K562 (cell line): ENCODE results near the gene FRG2C. TPM values are rescaled to one million over a fixed set of nuclear protein-coding genes. Genes with fewer than 3 reads are reported as not detected.
"Not testable (repeated sequence)": the region's sequence is repeated elsewhere in the genome, so short reads cannot be mapped to it uniquely, and the experiment has no call there.

Experiments used
- ATAC-seq: fragments of 200-7000 bp; cut with Tn5 transposase; 3 replicates; pipeline ENCODE4 v1.9.1; 2020; ENCODE audit warnings: moderate library complexity
- BruUV-seq: library from RNA; stranded (reverse); fragments of 400-500 nt; replicated peaks from 2 replicates; lab custom pipeline; 2021; lab: Mats Ljungman, UMichigan
- CTCF ChIA-PET: fragments of 300-600 bp; formaldehyde crosslinking; extraction: SDS; loops from one replicate; lab custom pipeline; 2021; ENCODE audit warnings: low intra/inter-chr PET ratio; lab: Yijun Ruan, JAX
- POLR2A ChIA-PET: fragments of 300-600, 350-650 bp; sonication (Branson Sonifier 250); formaldehyde crosslinking; extraction: SDS; loops from one replicate; lab custom pipeline; 2021; ENCODE audit warnings: antibody characterized with exemption, inconsistent platforms; lab: Yijun Ruan, JAX
- DNase-seq, 4 experiments: peaks; one replicate each; pipeline versions ENCODE4 v3.0.0 to v3.0.0-alpha.2; 2011 to 2018; ENCODE audit warnings: low spot score in 3 of 4, mixed read lengths in 3 of 4; ENCODE audit errors: extremely low read depth in 1 of 4
- FAIRE-seq: peaks from 2 replicates; lab custom pipeline; 2011; peaks lifted over from hg19 to GRCh38; lab: Jason Lieb, UNC
- H2AFZ ChIP-seq: 2 replicates; pipeline ENCODE4 v1.6.0; 2011; ENCODE audit warnings: low read depth, low read length, control low read depth, inconsistent platforms
- H3K27ac ChIP-seq: fragments of 200-600 bp; 3 replicates; pipeline ENCODE4 v1.8.0; 2011; ENCODE audit warnings: low read depth, mild to moderate bottlenecking, control low read depth, inconsistent platforms, low read length, moderate library complexity, mixed read lengths; ENCODE audit errors: extremely low read depth
- H3K27me3 ChIP-seq, 2 experiments: fragments of 300-600 bp in 1 of 2; 2 replicates in 1 of 2; 3 replicates in 1 of 2; pipeline versions ENCODE4 v1.6.0 to v1.8.0; 2011; ENCODE audit warnings: inconsistent platforms in 2 of 2, low read length in 2 of 2, mild to moderate bottlenecking in 1 of 2, mixed read lengths in 1 of 2, moderate library complexity in 1 of 2; ENCODE audit not compliant: control insufficient read depth in 2 of 2, insufficient read depth in 2 of 2
- H3K36me3 ChIP-seq: fragments of 300-600 bp; 3 replicates; pipeline ENCODE4 v1.8.0; 2011; ENCODE audit warnings: mild to moderate bottlenecking, low read length, inconsistent platforms; ENCODE audit not compliant: control insufficient read depth, insufficient read depth
- H3K4me1 ChIP-seq, 2 experiments: fragments of 200-600 bp in 1 of 2; replicated peaks in 1 of 2; 2 replicates in 1 of 2; 3 replicates in 1 of 2; pipeline versions ENCODE4 v1.5.1 to v1.8.0; 2011; ENCODE audit warnings: inconsistent platforms in 2 of 2, low read length in 2 of 2, mild to moderate bottlenecking in 1 of 2, mixed read lengths in 1 of 2, moderate library complexity in 1 of 2; ENCODE audit not compliant: control insufficient read depth in 2 of 2, insufficient read depth in 2 of 2
- H3K4me2 ChIP-seq: 2 replicates; pipeline ENCODE4 v1.6.1; 2011; ENCODE audit warnings: low read length, control low read depth, inconsistent platforms, mixed read lengths; ENCODE audit not compliant: insufficient read depth
- H3K4me3 ChIP-seq: fragments of 200-600 bp; sonication (generic), shearing (Covaris generic); 2 replicates; pipeline ENCODE4 v1.5.1; 2016; ENCODE audit warnings: control low read depth, inconsistent platforms
- H3K79me2 ChIP-seq: fragments of 200-600 bp; 3 replicates; pipeline ENCODE4 v1.8.0; 2011; ENCODE audit warnings: low read length, inconsistent platforms; ENCODE audit not compliant: control insufficient read depth, insufficient read depth
- H3K9ac ChIP-seq, 2 experiments: 2 replicates each; pipeline versions ENCODE4 v1.6.0 to v1.6.1; 2011; ENCODE audit warnings: low read depth in 2 of 2, low read length in 2 of 2, control low read depth in 1 of 2, inconsistent platforms in 1 of 2, mild to moderate bottlenecking in 1 of 2, mixed read lengths in 1 of 2; ENCODE audit not compliant: insufficient read depth in 1 of 2
- H3K9me1 ChIP-seq: one replicate; pipeline ENCODE4 v1.6.0; 2011; ENCODE audit warnings: inconsistent platforms, mild to moderate bottlenecking, low read length, moderate library complexity; ENCODE audit not compliant: control insufficient read depth, insufficient read depth
- H3K9me3 ChIP-seq: replicated peaks from 2 replicates; pipeline ENCODE4 v1.5.1; 2011; ENCODE audit warnings: low read depth, low read length, inconsistent platforms; ENCODE audit not compliant: control insufficient read depth, insufficient read depth
- H4K20me1 ChIP-seq: replicated peaks from 2 replicates; pipeline ENCODE4 v1.6.1; 2011; ENCODE audit warnings: low read length, inconsistent platforms, mixed read lengths; ENCODE audit not compliant: control insufficient read depth, insufficient read depth
- EGR1 ChIP-seq: fragments of 450-650 bp; conservative IDR thresholded peaks from 2 replicates; pipeline ENCODE4 v1.6.1; 2017; ENCODE audit warnings: mild to moderate bottlenecking
- L3MBTL2 ChIP-seq: fragments of 450-650 bp; IDR thresholded peaks from 2 replicates; pipeline ENCODE4 v1.6.1; 2016; ENCODE audit warnings: mild to moderate bottlenecking, moderate library complexity
- NRF1 ChIP-seq, 2 experiments: fragments of 450-650 bp; IDR thresholded peaks in 1 of 2; conservative IDR thresholded peaks in 1 of 2; 2 replicates each; pipeline ENCODE4 v1.6.1; 2014; ENCODE audit warnings: mild to moderate bottlenecking in 2 of 2
- WGBS: fragments of 100-300 bp; shearing (Covaris generic); methylation state at CpG from one replicate; pipeline ENCODE4 v1.1.6; 2016; ENCODE audit warnings: low coverage, mixed read lengths; ENCODE audit not compliant: insufficient coverage; ENCODE audit errors: missing lambda C conversion rate; 5-methylcytosine and 5-hydroxymethylcytosine counted together
- in situ Hi-C: fragments of 300-500 bp; cut with MboI; formaldehyde crosslinking; loops from 4 replicates; pipeline ENCODE4 v1.15.0; 2018; ENCODE audit warnings: inconsistent platforms, mixed read lengths
- intact Hi-C: fragments of 100-400 bp; cut with micrococcal nuclease; formaldehyde crosslinking; loops from 2 replicates; pipeline ENCODE4 v1.14.2; 2022
- polyA plus RNA-seq, 8 experiments: library from polyadenylated mRNA; depleted of rRNA in 4 of 8; stranded (reverse) in 5 of 8; unstranded in 3 of 8; fragments of >200 nt; fragmentation: Nextera tagmentation in 2 of 8; fragmentation: Illumina TruSeq in 1 of 8; extraction: Ambion mirVana in 2 of 8; extraction: Trizol in 1 of 8; gene quantifications; 2 replicates each; pipeline versions ENCODE4 v1.2.1 to v1.2.3, GENCODE V29; 2011 to 2014; ENCODE audit warnings: inconsistent platforms in 1 of 8, missing spikeins in 1 of 8
- total RNA-seq, 7 experiments: library from RNA; depleted of rRNA in 6 of 7; stranded (reverse); fragments of >200 nt in 6 of 7; fragmentation: Illumina TruSeq in 2 of 7; extraction: Trizol in 2 of 7; gene quantifications; 2 replicates each; pipeline versions ENCODE4 v1.2.1 to v1.2.3, GENCODE V29; 2011 to 2021; ENCODE audit warnings: low replicate concordance in 1 of 7
- TF ChIP-seq, protein P1 (sequence below): IDR thresholded peaks from 2 replicates; pipeline ENCODE4 v1.6.1; 2011; ENCODE audit warnings: borderline replicate concordance, low read depth, mild to moderate bottlenecking, moderate library complexity, low read length; ENCODE audit not compliant: insufficient read depth, poor library complexity, severe bottlenecking
- TF ChIP-seq, protein P2 (sequence below): fragments of 450-650 bp; IDR thresholded peaks from 2 replicates; pipeline ENCODE4 v1.6.1; 2016; ENCODE audit warnings: mild to moderate bottlenecking, moderate library complexity

FRG2C gene
- total and polyA plus RNA-seq, 9 of the 15 experiments (the other 6 are each of a cell fraction or from before 2014, with no cell fraction given): 0.03 TPM; not detected in 8

GRCh38 chr3:75672140-75672775 is 8.1 kb downstream of the FRG2C start:
- BruUV-seq, H3K27ac ChIP-seq, H2AFZ ChIP-seq, H3K4me1 ChIP-seq, H3K36me3 ChIP-seq, H3K9ac ChIP-seq, H3K27me3 ChIP-seq, CTCF ChIA-PET, H4K20me1 ChIP-seq, in situ Hi-C loops, H3K9me3 ChIP-seq, intact Hi-C loops, H3K4me3 ChIP-seq, H3K79me2 ChIP-seq, H3K9me1 ChIP-seq, POLR2A ChIA-PET, H3K4me2 ChIP-seq, FAIRE-seq: not testable (repeated sequence)
- ATAC-seq (peak; percentile 87), DNase-seq (peak; percentile 9 to 52 (median 13))
- WGBS: 2% methylated on average over 52 of the region's 59 CpGs
- TF ChIP-seq, protein P1, sequence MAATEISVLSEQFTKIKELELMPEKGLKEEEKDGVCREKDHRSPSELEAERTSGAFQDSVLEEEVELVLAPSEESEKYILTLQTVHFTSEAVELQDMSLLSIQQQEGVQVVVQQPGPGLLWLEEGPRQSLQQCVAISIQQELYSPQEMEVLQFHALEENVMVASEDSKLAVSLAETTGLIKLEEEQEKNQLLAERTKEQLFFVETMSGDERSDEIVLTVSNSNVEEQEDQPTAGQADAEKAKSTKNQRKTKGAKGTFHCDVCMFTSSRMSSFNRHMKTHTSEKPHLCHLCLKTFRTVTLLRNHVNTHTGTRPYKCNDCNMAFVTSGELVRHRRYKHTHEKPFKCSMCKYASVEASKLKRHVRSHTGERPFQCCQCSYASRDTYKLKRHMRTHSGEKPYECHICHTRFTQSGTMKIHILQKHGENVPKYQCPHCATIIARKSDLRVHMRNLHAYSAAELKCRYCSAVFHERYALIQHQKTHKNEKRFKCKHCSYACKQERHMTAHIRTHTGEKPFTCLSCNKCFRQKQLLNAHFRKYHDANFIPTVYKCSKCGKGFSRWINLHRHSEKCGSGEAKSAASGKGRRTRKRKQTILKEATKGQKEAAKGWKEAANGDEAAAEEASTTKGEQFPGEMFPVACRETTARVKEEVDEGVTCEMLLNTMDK: peak; percentile 75
- TF ChIP-seq, protein P2, sequence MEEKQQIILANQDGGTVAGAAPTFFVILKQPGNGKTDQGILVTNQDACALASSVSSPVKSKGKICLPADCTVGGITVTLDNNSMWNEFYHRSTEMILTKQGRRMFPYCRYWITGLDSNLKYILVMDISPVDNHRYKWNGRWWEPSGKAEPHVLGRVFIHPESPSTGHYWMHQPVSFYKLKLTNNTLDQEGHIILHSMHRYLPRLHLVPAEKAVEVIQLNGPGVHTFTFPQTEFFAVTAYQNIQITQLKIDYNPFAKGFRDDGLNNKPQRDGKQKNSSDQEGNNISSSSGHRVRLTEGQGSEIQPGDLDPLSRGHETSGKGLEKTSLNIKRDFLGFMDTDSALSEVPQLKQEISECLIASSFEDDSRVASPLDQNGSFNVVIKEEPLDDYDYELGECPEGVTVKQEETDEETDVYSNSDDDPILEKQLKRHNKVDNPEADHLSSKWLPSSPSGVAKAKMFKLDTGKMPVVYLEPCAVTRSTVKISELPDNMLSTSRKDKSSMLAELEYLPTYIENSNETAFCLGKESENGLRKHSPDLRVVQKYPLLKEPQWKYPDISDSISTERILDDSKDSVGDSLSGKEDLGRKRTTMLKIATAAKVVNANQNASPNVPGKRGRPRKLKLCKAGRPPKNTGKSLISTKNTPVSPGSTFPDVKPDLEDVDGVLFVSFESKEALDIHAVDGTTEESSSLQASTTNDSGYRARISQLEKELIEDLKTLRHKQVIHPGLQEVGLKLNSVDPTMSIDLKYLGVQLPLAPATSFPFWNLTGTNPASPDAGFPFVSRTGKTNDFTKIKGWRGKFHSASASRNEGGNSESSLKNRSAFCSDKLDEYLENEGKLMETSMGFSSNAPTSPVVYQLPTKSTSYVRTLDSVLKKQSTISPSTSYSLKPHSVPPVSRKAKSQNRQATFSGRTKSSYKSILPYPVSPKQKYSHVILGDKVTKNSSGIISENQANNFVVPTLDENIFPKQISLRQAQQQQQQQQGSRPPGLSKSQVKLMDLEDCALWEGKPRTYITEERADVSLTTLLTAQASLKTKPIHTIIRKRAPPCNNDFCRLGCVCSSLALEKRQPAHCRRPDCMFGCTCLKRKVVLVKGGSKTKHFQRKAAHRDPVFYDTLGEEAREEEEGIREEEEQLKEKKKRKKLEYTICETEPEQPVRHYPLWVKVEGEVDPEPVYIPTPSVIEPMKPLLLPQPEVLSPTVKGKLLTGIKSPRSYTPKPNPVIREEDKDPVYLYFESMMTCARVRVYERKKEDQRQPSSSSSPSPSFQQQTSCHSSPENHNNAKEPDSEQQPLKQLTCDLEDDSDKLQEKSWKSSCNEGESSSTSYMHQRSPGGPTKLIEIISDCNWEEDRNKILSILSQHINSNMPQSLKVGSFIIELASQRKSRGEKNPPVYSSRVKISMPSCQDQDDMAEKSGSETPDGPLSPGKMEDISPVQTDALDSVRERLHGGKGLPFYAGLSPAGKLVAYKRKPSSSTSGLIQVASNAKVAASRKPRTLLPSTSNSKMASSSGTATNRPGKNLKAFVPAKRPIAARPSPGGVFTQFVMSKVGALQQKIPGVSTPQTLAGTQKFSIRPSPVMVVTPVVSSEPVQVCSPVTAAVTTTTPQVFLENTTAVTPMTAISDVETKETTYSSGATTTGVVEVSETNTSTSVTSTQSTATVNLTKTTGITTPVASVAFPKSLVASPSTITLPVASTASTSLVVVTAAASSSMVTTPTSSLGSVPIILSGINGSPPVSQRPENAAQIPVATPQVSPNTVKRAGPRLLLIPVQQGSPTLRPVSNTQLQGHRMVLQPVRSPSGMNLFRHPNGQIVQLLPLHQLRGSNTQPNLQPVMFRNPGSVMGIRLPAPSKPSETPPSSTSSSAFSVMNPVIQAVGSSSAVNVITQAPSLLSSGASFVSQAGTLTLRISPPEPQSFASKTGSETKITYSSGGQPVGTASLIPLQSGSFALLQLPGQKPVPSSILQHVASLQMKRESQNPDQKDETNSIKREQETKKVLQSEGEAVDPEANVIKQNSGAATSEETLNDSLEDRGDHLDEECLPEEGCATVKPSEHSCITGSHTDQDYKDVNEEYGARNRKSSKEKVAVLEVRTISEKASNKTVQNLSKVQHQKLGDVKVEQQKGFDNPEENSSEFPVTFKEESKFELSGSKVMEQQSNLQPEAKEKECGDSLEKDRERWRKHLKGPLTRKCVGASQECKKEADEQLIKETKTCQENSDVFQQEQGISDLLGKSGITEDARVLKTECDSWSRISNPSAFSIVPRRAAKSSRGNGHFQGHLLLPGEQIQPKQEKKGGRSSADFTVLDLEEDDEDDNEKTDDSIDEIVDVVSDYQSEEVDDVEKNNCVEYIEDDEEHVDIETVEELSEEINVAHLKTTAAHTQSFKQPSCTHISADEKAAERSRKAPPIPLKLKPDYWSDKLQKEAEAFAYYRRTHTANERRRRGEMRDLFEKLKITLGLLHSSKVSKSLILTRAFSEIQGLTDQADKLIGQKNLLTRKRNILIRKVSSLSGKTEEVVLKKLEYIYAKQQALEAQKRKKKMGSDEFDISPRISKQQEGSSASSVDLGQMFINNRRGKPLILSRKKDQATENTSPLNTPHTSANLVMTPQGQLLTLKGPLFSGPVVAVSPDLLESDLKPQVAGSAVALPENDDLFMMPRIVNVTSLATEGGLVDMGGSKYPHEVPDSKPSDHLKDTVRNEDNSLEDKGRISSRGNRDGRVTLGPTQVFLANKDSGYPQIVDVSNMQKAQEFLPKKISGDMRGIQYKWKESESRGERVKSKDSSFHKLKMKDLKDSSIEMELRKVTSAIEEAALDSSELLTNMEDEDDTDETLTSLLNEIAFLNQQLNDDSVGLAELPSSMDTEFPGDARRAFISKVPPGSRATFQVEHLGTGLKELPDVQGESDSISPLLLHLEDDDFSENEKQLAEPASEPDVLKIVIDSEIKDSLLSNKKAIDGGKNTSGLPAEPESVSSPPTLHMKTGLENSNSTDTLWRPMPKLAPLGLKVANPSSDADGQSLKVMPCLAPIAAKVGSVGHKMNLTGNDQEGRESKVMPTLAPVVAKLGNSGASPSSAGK: peak; percentile 27; the same call in 1 of the 2 replicates
- TF ChIP-seq L3MBTL2: peak; percentile 53
- peak; percentile 58 to 67; a peak in 3 of 4 replicates for TF ChIP-seq NRF1 (conservative IDR thresholded peaks at IDR 0.05 in 1 of 2, IDR thresholded peaks at IDR 0.05 in 1 of 2)
- peak; percentile 78 for TF ChIP-seq EGR1
